Activated CD4-positive, alpha-beta T cell treated with anti-CD3 and anti-CD28 coated beads, Interleukin-2, amount 50 U/mL, for 4 hours (primary cell): ENCODE results near the gene LYZL2.
A peak's percentile ranks its signal among the peaks of the same experiment; 100 is the strongest.
"Not testable (repeated sequence)": the region's sequence is repeated elsewhere in the genome, so short reads cannot be mapped to it uniquely, and the experiment has no call there.

Source experiments
- DNase-seq, 2 experiments: peaks; one replicate each; pipeline ENCODE4 v3.0.0-alpha.2; 2020

The LYZL2 gene

GRCh38 chr10:30637881-30638467, 8.4 kb upstream of the LYZL2 start:
- DNase-seq = no peak

GRCh38 chr10:30631188-30631587, 1.6 kb upstream of the LYZL2 start:
- DNase-seq = no peak

- DNase-seq = no peak
Observed at GRCh38 chr10:30630571-30630970, 1.0 kb upstream of the LYZL2 start.

GRCh38 chr10:30628576-30628975, 977 bp downstream of the LYZL2 start:
- not testable (repeated sequence) for DNase-seq

GRCh38 chr10:30626837-30627236, 2.7 kb downstream of the LYZL2 start:
- DNase-seq = not testable (repeated sequence)

- DNase-seq = not testable (repeated sequence)
Observed at GRCh38 chr10:30626196-30626595, 3.4 kb downstream of the LYZL2 start.

- no peak for DNase-seq
Observed at GRCh38 chr10:30625080-30625479, 4.5 kb downstream of the LYZL2 start.

- no peak for DNase-seq
Observed at GRCh38 chr10:30619966-30620365, 9.6 kb downstream of the LYZL2 start.

GRCh38 chr10:30617070-30617469, 12.5 kb downstream of the LYZL2 start:
- DNase-seq = no peak

GRCh38 chr10:30611041-30611440, 18.5 kb downstream of the LYZL2 start:
- not testable (repeated sequence) for DNase-seq

- no peak for DNase-seq
Observed at GRCh38 chr10:30607814-30608213, 21.7 kb downstream of the LYZL2 start.

- DNase-seq = no peak
Observed at GRCh38 chr10:30606313-30606712, 23.2 kb downstream of the LYZL2 start.

- not testable (repeated sequence) for DNase-seq
Observed at GRCh38 chr10:30605341-30606121, 24.0 kb downstream of the LYZL2 start.

- DNase-seq = no peak
Observed at GRCh38 chr10:30603589-30603988, 26.0 kb downstream of the LYZL2 start.

GRCh38 chr10:30602747-30603146, 26.8 kb downstream of the LYZL2 start:
- no peak for DNase-seq

GRCh38 chr10:30600005-30600404, 29.5 kb downstream of the LYZL2 start:
- DNase-seq = no peak

GRCh38 chr10:30598105-30598776, 31.3 kb downstream of the LYZL2 start:
- no peak for DNase-seq

GRCh38 chr10:30597433-30597824, 32.1 kb downstream of the LYZL2 start:
- DNase-seq = not testable (repeated sequence)

GRCh38 chr10:30596493-30597432, 32.8 kb downstream of the LYZL2 start:
- not testable (repeated sequence) for DNase-seq

GRCh38 chr10:30596013-30596412, 33.5 kb downstream of the LYZL2 start:
- DNase-seq = no peak

- DNase-seq = no peak
Observed at GRCh38 chr10:30594077-30594476, 35.5 kb downstream of the LYZL2 start.

GRCh38 chr10:30592770-30593169, 36.8 kb downstream of the LYZL2 start:
- not testable (repeated sequence) for DNase-seq

- DNase-seq = peak; percentile 13 to 25
Observed at GRCh38 chr10:30591249-30591670, 38.3 kb downstream of the LYZL2 start.
